DLD1 (cell line): ENCODE results near the gene ARHGAP9.

Source experiments
- in situ Hi-C: cut with HindIII; loops from 2 replicates; pipeline ENCODE4 v1.10.0; 2017; ENCODE audit warnings: low sequenced_read_pairs

ARHGAP9 gene

DNA sequence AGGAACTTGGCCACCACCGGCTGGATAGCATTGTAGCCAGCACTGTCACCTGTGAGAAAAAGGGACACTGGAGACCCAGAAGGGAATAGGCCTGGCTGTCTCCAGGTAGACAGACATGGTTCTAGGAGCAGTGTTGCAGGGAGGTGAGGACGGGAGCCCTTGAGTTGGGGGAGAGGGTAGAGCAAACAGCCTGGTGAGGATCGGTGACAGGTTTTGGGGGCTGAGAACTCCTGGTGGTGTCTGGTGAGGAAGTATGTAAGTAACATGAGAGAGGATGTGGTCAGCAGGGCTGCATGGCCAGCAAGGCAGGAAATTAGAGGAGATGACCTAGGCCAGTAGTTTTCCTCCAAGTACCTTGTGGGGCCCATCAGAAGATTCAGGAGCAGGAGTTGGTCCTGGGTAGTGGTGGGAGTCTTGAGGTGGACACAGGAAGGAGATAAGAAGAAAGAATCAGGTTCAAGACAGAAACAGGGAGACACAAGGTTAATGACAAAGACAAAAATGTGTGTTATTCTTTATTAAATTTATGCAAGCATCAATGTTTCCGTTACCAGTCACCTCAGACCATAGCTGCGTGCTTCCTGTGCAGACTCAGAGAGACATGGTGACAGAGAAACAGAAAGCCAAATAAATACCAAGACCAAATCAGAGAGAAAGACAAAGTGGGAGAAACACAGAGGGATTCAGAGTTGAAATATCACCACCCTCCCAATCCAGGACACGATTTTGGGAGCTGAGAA is at the start of gene ARHGAP9:
ARHGAP9 (minus strand) TSS at position 491 of the 740 bp plus-strand sequence; CDS start at position 31, 460 bp downstream.
- in situ Hi-C loops, result no loop called here

DNA sequence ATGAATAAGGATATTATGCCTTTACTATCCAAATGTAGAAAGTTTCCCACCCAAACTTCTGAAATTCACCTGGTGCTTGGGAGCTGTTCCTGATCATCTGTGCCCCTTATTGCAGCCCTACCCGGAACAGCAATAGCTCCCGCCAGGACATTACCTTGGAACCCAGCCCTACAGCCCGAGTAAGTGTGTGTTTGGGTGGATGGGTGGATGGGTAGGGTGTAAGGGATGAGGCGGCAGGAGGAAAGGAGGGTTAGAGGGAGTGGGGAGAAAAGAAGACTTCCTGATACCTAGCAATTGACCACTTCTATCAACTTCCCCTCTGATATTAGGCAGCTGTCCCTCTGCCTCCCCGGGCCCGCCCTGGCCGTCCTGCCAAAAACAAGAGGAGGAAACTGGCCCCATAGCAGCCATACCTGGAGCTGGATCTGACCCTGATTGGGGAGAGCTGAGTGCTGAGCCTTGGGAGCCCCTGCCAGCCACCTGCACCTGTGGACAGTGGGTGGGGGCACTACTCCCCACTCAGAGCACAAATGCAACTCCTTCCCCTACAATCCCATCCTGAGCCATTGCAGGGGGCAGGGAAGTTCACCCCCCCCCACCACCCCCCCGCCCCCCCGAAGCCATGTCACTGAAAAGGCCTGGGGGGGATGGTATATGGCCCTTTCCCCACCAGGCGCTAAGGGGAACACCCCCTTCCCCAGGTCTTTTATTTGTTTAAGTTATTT is 49.3 kb upstream of the ARHGAP9 start:
- in situ Hi-C loops, result no loop called here

DNA sequence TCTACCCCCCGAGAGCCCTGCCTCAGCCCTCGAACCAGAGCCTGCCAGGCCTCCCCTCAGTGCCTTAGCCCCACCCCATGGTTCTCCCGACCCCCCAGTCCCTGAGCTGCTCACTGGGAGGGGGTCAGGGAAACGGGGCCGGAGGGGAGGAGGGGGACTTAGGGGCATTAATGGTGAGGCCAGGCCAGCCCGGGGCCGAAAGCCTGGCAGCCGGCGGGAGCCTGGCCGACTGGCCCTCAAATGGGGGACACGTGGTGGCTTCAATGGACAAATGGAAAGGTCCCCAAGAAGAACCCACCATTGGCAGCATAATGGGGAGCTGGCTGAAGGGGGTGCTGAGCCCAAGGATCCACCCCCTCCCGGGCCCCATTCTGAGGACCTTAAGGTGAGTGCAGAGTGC is 48.5 kb upstream of the ARHGAP9 start:
- in situ Hi-C loops, result no loop called here

DNA sequence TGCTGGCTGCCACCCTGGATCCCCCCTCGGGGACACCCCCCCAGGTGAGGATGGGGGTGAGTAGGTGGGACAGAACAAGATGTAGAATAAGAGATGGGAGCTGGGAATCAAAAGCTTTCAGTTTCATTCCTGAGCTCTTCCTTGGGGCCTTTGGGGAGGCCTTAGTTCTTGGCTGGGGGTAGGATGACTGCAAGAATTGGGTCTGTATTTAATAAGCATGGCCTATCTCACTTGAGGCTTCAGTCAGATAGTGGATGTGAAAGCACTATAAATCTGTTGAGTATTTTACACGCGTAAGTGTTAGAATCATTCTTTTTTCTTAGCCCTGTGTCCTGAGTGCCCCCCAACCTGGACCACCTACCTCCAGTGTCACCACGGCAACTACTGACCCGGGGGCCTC is 47.5 kb upstream of the ARHGAP9 start:
- in situ Hi-C loops, result no loop called here

DNA sequence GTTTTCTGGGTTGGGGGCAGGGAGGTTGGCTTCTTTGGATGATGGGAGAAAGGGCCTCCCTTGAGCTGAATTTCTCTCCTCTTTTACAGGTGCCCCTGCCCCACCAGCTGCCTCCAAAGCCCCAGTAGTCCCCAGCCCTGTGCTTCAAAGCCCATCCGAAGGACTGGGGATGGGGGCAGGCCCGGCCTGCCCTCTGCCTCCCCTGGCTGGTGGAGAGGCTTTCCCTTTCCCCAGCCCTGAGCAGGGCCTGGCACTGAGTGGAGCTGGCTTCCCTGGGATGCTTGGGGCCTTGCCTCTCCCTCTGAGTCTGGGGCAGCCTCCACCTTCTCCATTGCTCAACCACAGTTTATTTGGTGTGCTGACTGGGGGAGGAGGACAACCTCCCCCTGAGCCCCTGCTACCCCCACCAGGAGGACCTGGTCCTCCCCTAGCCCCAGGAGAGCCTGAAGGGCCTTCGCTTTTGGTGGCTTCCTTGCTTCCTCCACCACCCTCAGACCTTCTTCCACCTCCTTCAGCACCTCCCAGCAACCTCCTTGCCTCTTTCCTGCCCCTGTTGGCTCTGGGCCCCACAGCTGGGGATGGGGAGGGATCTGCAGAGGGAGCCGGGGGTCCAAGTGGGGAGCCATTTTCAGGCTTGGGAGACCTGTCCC is 46.9 kb upstream of the ARHGAP9 start:
- in situ Hi-C loops, result no loop called here

DNA sequence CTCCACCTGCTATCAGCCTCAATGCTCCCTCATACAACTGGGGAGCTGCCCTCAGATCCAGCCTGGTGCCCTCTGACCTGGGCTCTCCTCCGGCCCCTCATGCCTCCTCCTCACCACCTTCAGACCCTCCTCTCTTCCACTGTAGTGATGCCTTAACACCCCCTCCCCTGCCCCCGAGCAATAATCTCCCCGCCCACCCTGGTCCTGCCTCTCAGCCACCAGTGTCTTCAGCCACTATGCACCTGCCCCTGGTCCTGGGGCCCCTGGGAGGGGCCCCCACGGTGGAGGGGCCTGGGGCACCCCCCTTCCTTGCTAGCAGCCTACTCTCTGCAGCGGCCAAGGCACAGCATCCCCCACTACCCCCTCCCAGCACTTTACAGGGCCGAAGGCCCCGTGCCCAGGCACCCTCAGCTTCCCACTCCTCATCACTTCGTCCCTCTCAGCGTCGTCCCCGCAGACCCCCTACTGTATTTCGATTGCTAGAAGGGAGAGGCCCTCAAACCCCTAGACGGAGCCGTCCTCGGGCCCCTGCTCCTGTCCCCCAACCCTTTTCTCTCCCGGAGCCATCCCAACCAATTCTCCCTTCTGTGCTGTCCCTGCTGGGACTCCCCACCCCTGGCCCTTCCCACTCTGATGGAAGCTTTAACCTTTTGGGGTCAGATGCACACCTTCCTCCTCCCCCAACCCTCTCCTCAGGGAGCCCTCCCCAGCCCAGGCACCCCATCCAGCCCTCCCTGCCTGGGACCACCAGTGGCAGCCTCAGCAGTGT is 46.1 kb upstream of the ARHGAP9 start:
- in situ Hi-C loops, result no loop called here

DNA sequence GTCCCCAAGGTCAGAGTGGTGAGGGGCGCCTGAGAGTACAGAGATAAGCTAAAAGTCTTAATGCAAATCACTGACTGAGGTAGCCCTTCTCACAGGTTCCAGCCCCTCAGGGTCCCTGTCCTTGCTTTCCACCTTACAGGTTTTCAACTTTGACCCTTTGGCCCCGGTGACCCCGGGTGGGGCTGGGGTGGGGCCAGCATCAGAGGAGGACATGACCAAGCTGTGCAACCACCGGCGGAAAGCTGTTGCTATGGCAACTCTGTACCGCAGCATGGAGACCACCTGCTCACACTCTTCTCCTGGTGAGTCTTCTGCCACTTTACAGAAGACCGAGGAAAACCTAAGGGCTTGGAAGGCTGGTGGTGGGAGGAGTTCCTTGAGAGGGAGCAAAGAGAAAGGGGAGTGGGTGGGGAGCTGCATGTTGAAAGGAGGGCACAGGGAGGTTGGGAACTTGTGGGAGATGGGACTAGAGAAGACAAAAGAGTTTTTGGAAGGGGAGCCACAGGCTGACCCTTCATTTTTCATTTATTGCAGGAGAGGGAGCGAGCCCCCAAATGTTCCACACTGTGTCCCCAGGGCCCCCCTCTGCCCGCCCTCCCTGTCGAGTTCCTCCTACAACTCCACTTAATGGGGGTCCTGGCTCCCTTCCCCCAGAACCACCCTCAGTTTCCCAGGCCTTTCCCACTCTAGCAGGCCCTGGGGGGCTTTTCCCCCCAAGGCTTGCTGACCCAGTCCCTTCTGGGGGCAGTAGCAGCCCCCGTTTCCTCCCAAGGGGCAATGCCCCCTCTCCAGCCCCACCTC is 45.3 kb upstream of the ARHGAP9 start:
- in situ Hi-C loops, result no loop called here

DNA sequence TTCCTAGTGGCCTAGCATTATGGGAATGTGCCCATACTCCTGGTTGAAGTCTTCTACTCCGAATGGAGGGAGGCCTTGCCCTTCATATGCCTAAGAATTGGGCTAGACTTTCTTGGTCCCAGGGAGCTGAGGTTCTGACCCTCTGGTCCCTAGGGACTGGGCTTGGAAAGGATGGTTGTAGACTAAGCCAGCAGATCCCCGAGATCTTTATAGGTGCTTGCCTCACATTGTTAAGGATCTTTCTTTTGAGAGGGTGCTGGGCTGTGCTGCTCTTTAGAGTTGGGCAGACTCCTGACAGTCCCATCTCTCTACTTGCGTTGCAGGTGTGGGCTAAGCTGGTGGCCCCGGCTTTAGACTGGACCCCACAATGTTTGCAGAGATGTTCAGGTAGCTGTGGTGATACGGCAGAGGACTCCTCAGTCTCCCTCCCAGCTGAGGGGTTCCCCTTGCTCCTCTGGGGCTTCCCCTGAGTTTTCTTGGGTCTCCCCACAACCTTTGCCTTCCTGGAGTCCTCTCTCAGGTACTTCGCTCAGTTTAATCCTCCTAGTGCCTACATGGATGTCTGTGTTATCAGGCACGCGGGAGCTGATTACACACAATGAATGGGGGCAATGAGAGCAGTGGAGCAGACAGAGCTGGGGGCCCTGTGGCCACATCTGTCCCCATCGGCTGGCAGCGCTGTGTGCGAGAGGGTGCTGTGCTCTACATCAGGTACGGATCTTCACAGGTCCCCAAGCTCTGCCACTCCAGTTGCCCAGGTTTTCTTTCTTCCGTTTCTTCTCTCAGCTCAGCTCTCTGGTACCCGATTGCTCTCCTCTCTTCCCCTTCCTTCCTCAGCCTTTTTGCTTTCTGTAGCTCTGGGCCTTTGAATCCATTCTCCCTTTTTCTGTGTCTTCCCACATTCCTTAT is 44.3 kb upstream of the ARHGAP9 start:
- in situ Hi-C loops, result no loop called here

DNA sequence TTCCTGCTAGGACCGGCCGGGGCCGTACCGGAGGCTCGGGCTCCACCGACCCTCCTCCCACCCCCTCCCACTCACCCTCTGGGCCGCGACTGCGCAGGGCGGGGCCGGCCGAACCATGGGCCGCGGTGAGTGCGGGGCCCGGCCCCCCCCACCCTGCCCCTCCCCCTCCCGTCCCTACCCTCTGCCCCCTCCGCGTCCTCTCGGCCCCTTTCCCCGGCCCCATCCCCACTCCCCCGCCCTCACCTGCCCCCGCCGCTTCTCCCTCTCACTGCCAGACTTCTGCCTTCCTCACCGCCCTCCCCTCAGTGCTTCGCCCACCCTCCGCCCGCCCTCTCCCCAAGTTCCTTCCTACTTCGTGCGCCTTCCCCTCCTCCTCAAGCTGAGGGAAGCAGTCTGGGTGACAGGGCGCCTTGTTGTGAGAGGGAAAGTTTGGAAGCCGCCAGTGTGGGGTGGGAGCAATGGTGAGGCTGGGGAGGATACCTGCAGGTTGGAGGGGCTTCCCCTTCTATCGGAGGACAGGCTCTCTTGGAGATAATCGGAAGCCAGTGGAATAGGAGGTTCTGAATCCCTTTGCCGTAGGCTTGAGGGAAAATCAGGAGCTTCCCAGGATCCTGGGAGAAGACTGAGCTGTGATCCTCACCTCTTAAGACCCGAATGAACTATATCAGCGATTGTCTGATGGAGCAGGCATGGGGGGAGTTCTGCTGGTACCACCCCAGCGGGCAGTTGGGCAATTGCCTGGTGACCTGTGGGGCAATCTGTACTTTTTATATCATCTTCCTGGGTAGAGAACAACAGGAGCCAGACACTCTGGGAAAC is 43.4 kb upstream of the ARHGAP9 start:
- in situ Hi-C loops, result no loop called here

DNA sequence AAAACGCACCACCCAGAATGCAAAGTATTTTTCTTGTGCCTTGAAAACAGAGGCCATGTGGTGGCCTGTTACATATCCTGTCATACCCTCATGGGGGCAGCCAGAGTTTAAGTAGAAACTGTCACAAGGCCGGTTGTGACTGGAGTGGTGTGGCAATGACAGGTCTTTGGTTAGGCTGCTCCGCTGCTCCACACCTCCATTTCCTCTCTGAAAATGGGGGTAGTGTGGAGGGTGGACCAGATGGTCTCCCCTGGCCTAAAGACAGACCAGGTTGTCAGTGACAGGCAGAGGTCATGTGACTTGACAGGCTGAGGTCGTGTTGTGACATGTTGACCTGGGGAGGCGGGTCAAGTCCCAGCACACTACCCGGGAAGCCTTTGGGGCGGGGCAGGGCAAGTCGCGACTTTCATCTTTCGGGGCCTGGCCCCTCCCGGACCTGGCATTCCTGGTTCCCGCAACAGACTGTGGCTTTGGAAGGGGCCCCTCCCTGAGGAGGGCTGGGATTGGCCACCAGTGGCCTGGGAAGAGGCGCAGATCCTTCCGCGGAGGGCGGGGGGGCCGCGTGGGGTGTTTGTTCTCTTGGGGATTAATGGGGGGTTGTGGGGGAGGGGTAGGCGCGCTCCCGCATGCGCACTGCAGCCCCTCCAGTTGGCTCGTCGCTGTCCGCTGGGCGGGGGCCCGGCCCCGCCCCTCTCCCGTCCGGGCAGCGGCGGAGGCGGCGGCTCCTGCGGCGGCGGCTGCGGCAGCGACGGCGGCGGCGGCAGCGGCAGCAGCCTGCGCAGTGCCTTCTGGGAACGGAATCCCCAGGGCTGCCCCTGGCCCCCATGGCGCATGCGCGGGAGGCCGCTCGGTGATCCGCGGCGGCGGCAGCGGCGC is 42.6 kb upstream of the ARHGAP9 start, which contains the start of gene MBD6:
MBD6 (plus strand) TSS at position 814 of the 876 bp plus-strand sequence. CDS start 1,480 bp downstream, outside the sequence.
- in situ Hi-C loops, result no loop called here

DNA sequence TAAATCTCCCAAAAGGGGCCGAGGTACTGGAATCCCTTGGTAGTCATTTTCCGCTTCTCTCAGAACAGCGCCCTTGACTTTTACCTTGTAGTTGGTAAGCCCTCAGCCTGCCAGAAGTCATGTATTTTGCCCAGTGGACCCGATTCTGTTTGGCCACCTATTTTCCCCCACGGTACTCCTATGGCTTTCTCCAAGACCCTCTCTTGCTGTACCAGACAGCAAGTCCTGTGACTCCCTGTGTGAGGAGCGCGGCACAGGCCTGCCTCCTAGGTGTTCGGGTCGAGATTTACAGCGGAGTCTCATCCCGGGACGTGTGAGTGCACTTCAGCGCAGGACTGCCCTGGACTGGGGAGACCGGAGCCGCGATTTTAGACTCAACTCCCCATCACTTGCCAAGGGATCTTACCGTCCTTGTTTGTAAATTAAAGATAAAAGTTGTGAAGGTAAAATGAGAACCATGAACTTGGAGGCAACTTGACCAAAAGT is 41.9 kb upstream of the ARHGAP9 start:
- in situ Hi-C loops, result no loop called here

DNA sequence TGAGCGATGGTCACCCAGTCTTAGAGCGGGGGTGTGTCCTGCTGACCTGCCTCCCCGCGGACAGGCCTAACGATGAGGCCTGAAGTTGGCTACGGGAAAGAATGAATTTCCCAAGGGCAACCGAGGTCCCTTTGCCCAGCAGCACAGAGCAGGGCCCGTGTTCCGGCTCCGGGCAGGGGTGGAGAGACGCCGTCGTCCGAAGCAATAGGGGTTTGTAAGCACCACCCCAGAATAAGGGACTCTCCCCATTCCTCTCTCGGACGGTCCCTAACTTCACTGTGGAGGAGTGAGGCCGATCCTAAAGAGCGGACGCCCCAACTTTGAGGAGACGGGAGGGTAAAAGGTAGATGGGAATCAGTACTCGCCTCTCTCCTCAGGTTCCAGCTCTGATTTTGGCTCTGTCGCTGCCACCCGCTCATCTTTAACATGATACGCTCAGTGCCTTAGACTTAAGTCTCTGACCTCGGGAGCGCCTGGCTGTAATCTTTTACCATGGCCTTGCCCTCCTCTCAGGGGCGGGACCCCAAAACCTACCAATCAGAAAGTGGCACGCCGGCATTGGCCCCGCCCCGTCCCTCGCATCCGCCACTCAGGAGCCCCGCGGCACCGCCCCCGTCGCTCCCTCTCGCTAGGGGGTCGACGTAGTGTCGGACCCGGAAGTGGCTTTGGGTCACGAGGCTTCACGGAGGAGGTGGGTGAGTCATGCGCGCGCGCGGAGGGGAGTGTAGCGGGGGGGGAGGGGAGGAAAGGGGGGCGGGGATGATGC is 40.6 kb upstream of the ARHGAP9 start, which contains the start of gene DDIT3:
DDIT3 (minus strand) TSS at position 462 of the 766 bp plus-strand sequence. CDS start 3,108 bp downstream, outside the sequence.
- in situ Hi-C loops, result no loop called here

DNA sequence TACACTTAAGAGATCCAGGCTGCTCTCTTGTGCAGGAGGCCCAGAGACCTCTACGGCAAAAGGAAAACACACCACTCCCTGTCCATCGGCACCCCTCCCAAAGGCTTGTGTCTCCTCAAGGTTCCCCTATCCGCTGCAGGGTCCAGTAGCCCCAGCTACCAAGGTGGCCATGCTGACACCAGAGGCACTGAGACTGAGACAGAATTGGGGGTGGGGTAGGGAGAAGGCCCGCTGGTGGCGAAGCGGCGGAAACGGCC is 40.1 kb upstream of the ARHGAP9 start:
- in situ Hi-C loops, result no loop called here

DNA sequence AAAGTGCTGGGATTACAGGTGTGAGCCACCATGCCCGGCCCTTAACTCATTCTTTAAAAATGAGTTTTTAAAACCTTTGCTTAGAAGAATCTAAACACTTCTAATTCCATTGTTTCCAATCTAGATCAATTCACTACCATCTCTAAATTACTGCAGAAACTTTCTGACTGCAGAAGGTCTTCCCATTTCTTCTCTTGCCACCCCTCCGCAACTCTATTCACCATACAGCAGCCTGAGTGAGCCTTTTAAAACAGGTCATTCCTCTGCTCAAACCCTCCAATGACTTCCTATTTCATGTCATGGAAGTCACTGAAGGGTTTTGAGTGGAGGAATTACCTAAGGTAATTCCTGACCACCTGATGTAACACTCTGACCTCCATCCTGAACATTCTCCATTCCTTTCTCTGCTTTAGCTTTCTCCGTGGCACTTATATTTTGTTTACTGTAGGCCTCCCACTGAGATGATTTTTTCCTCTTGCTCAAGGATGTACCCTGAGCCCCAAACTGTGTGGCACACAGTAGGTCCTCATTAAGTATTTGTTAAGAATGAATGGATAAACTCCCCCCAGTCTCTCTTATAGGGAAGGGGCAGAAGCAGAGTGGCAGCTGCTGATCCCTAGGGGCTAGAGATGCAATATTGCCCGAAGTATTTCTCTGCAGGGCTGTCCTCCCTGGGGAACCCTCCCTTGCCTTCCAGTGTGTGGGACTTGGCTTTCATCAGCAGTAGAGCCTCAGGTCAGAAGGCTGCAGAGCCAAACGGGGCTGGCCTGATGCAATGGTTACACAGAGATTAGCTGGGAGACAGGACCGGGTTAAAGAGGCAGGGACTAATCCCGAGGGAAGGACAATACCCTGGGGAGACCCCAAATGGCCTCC is 39.5 kb upstream of the ARHGAP9 start:
- in situ Hi-C loops, result no loop called here

DNA sequence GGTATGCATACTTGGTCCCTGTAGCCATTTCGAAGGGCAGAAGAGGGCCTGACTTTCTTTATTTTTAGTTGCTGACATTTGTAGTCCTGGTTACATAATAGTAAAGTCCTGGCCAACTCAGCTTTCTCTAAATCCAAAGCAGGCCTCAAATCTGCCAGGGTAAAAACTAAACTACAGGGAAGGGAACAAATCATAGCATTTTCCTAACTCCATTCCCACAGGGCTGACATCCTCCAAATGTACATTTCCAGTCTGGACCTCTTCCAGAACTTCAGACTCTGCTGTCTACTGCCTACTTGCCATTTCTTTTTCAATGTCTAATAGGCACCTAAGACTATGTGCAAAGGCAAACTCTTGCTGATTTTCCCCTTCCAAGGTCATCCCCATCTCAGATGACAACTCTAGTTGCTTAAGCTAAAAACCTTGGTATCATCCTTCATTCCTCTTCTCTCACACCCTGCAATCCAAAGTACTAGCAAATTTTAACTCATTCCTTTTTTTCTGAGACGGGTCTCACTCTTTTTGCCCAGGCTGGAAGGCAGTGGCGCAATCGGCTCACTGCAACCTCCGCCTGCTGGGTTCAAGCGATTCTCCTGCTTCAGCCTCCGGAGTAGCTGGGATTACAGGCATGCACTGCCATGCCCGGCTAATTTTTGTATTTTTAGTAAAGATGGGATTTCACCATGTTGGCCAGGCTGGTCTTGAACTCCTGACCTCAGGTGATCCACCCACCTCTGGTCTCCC is 38.7 kb upstream of the ARHGAP9 start:
- in situ Hi-C loops, result no loop called here
